ENCODE data around the gene CDK19.
"Not testable (repeated sequence)": the region's sequence is repeated elsewhere in the genome, so short reads cannot be mapped to it uniquely, and the experiment has no call there.

Gene CDK19

GRCh38 chr6:110744991-110745390 lies 70.3 kb downstream of the CDK19 start:
- H2BK5ac ChIP-seq (ENCODE audit: low read depth, low read length, poor library complexity, severe bottlenecking) = no peak overlapping the region
- no peak overlapping the region for H3K4ac ChIP-seq (ENCODE audit: low read depth in 1 of 2, low read length in 2 of 2)
- no peak overlapping the region for H2BK120ac ChIP-seq (ENCODE audit: low read depth, low read length)
- H4K8ac ChIP-seq (ENCODE audit: low read length) = no peak overlapping the region
- H3K23ac ChIP-seq (ENCODE audit: low read length in 2 of 2) = no peak overlapping the region
- peaks cover 9% of the 10 kb centered on the region for H3K79me1 ChIP-seq (replicated peaks; ENCODE audit: low read length, poor library complexity, severe bottlenecking)
- H2AK5ac ChIP-seq (ENCODE audit: low read length, severe bottlenecking) = no peak overlapping the region
- no CpG with 5 or more reads among the region's 1 CpG for WGBS
- no peak overlapping the region for H2AFZ ChIP-seq (ENCODE audit: low read depth, low read length)
- no peaks in the 10 kb centered on the region for H3K27me3 ChIP-seq (ENCODE audit: control insufficient read depth in 1 of 2, insufficient read depth in 1 of 2, low read length in 2 of 2)
- no peak overlapping the region for H2BK12ac ChIP-seq (ENCODE audit: low read length in 2 of 2)
- H3K9me3 ChIP-seq (ENCODE audit: control insufficient read depth, low read length) = peaks cover 32% of the 10 kb centered on the region
- H3K27ac ChIP-seq (ENCODE audit: low read length, poor library complexity, severe bottlenecking) = no peak overlapping the region
- no peak for DNase-seq
- H3K4me1 ChIP-seq (ENCODE audit: control insufficient read depth, insufficient read depth, low read depth, low read length) = no peaks in the 10 kb centered on the region
- H3K36me3 ChIP-seq (ENCODE audit: control insufficient read depth in 1 of 2, insufficient read depth in 2 of 2, low read depth in 1 of 2, low read length in 2 of 2) = peaks cover 3 to 34% of the 10 kb centered on the region in 2 experiments
- no peak overlapping the region for H4K91ac ChIP-seq (ENCODE audit: low read length)
- no peak overlapping the region for H3K18ac ChIP-seq (ENCODE audit: low read depth in 1 of 2, low read length in 2 of 2)
- no peak overlapping the region for H3K9ac ChIP-seq (ENCODE audit: low read length)
- no peak overlapping the region for H2BK15ac ChIP-seq (ENCODE audit: low read depth, poor library complexity, severe bottlenecking)
- H3K4me2 ChIP-seq (ENCODE audit: low read length, poor library complexity, severe bottlenecking) = no peak overlapping the region
- no peak overlapping the region for H3K4me3 ChIP-seq (ENCODE audit: insufficient read depth in 1 of 2, low read depth in 1 of 2, low read length in 2 of 2)
- no peak overlapping the region for H3K14ac ChIP-seq (ENCODE audit: low read length in 2 of 2)

GRCh38 chr6:110742552-110742951 lies 72.7 kb downstream of the CDK19 start:
- not testable (repeated sequence) for H2BK5ac ChIP-seq (ENCODE audit: low read depth, low read length, poor library complexity, severe bottlenecking); DNase-seq
- 97% methylated on average over 9 of the region's 9 CpGs for WGBS

DNA sequence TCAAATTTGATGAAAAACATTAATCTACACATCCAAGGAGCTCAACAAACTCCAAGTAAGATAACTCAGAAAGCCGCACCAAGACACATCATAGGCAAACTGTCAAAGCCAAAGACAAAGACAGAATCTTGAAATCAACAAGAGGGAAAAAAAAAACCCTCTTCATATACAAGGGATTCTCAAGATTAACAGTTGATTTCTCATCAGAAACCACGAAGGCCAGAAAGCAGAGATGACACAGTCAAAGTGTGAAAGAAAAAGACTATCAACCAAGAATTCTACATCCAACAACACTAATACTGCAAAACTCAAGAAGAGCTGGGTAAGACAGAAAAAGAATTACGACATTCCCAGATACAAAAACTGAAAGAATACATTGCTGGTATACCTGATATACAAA lies 73.8 kb downstream of the CDK19 start:
- H3K9me3 ChIP-seq (ENCODE audit: control insufficient read depth, low read length) = peaks cover 32% of the 10 kb centered on the region

More at GRCh38 chr6:110742552-110742951, 72.7 kb downstream of the CDK19 start:
- H3K9ac ChIP-seq (ENCODE audit: low read length); H3K27ac ChIP-seq (ENCODE audit: low read length, poor library complexity, severe bottlenecking); H3K4me2 ChIP-seq (ENCODE audit: low read length, poor library complexity, severe bottlenecking); H2AK5ac ChIP-seq (ENCODE audit: low read length, severe bottlenecking); H3K4me3 ChIP-seq (ENCODE audit: insufficient read depth in 1 of 2, low read depth in 1 of 2, low read length in 2 of 2); H3K4ac ChIP-seq (ENCODE audit: low read depth in 1 of 2, low read length in 2 of 2); H3K14ac ChIP-seq (ENCODE audit: low read length in 2 of 2); H3K4me1 ChIP-seq (ENCODE audit: control insufficient read depth, insufficient read depth, low read depth, low read length); H4K8ac ChIP-seq (ENCODE audit: low read length); H3K27me3 ChIP-seq (ENCODE audit: control insufficient read depth in 1 of 2, insufficient read depth in 1 of 2, low read length in 2 of 2); H2BK15ac ChIP-seq (ENCODE audit: low read depth, poor library complexity, severe bottlenecking); H4K91ac ChIP-seq (ENCODE audit: low read length); H2BK120ac ChIP-seq (ENCODE audit: low read depth, low read length); H3K18ac ChIP-seq (ENCODE audit: low read depth in 1 of 2, low read length in 2 of 2); H2AFZ ChIP-seq (ENCODE audit: low read depth, low read length); H3K79me1 ChIP-seq (replicated peaks; ENCODE audit: low read length, poor library complexity, severe bottlenecking); H3K23ac ChIP-seq (ENCODE audit: low read length in 2 of 2); H2BK12ac ChIP-seq (ENCODE audit: low read length in 2 of 2): not testable (repeated sequence)
- Histone ChIP-seq H3K9me3 (ENCODE audit: control insufficient read depth, low read length) (peaks cover 32% of the 10 kb centered on the region), H3K36me3 (ENCODE audit: control insufficient read depth in 1 of 2, insufficient read depth in 2 of 2, low read depth in 1 of 2, low read length in 2 of 2) (peaks cover 3 to 34% of the 10 kb centered on the region in 2 experiments)

GRCh38 chr6:110738899-110739365 lies 76.3 kb downstream of the CDK19 start:
- Histone ChIP-seq H2BK120ac (ENCODE audit: low read depth, low read length) (no peak overlapping the region), H2AFZ (ENCODE audit: low read depth, low read length) (no peak overlapping the region), H4K91ac (ENCODE audit: low read length) (no peak overlapping the region), H2BK12ac (ENCODE audit: low read length in 2 of 2) (no peak overlapping the region), H3K27me3 (ENCODE audit: control insufficient read depth in 1 of 2, insufficient read depth in 1 of 2, low read length in 2 of 2) (no peaks in the 10 kb centered on the region), H3K79me1 (replicated peaks; ENCODE audit: low read length, poor library complexity, severe bottlenecking) (peaks cover 4% of the 10 kb centered on the region), H3K9ac (ENCODE audit: low read length) (no peak overlapping the region), H2BK15ac (ENCODE audit: low read depth, poor library complexity, severe bottlenecking) (no peak overlapping the region), H2AK5ac (ENCODE audit: low read length, severe bottlenecking) (no peak overlapping the region), H3K23ac (ENCODE audit: low read length in 2 of 2) (no peak overlapping the region), H3K4me2 (ENCODE audit: low read length, poor library complexity, severe bottlenecking) (peak overlapping the region; percentile 41), H3K9me3 (ENCODE audit: control insufficient read depth, low read length) (peaks cover 32% of the 10 kb centered on the region), H3K14ac (ENCODE audit: low read length in 2 of 2) (no peak overlapping the region), H2BK5ac (ENCODE audit: low read depth, low read length, poor library complexity, severe bottlenecking) (no peak overlapping the region), H3K4me1 (ENCODE audit: control insufficient read depth, insufficient read depth, low read depth, low read length) (peaks cover 3% of the 10 kb centered on the region), H3K4me3 (ENCODE audit: insufficient read depth in 1 of 2, low read depth in 1 of 2, low read length in 2 of 2) (no peak overlapping the region), H3K36me3 (ENCODE audit: control insufficient read depth in 1 of 2, insufficient read depth in 2 of 2, low read depth in 1 of 2, low read length in 2 of 2) (peaks cover 3 to 36% of the 10 kb centered on the region in 2 experiments), H3K4ac (ENCODE audit: low read depth in 1 of 2, low read length in 2 of 2) (no peak overlapping the region), H3K18ac (ENCODE audit: low read depth in 1 of 2, low read length in 2 of 2) (no peak overlapping the region), H3K27ac (ENCODE audit: low read length, poor library complexity, severe bottlenecking) (peak overlapping the region; percentile 73), H4K8ac (ENCODE audit: low read length) (no peak overlapping the region)
- no peak for DNase-seq
- WGBS = 82% methylated on average over 3 of the region's 4 CpGs

More for the DNA sequence above, 73.8 kb downstream of the CDK19 start:
- Histone ChIP-seq H2BK5ac (ENCODE audit: low read depth, low read length, poor library complexity, severe bottlenecking) (no peak overlapping the region), H3K4me3 (ENCODE audit: insufficient read depth in 1 of 2, low read depth in 1 of 2, low read length in 2 of 2) (no peak overlapping the region), H2AK5ac (ENCODE audit: low read length, severe bottlenecking) (no peak overlapping the region), H4K91ac (ENCODE audit: low read length) (no peak overlapping the region), H3K27ac (ENCODE audit: low read length, poor library complexity, severe bottlenecking) (no peak overlapping the region), H2BK120ac (ENCODE audit: low read depth, low read length) (no peak overlapping the region), H3K79me1 (replicated peaks; ENCODE audit: low read length, poor library complexity, severe bottlenecking) (peaks cover 6% of the 10 kb centered on the region), H3K4ac (ENCODE audit: low read depth in 1 of 2, low read length in 2 of 2) (no peak overlapping the region), H2BK15ac (ENCODE audit: low read depth, poor library complexity, severe bottlenecking) (no peak overlapping the region), H3K4me1 (ENCODE audit: control insufficient read depth, insufficient read depth, low read depth, low read length) (peaks cover 3% of the 10 kb centered on the region), H4K8ac (ENCODE audit: low read length) (no peak overlapping the region), H3K23ac (ENCODE audit: low read length in 2 of 2) (no peak overlapping the region), H2BK12ac (ENCODE audit: low read length in 2 of 2) (no peak overlapping the region), H3K27me3 (ENCODE audit: control insufficient read depth in 1 of 2, insufficient read depth in 1 of 2, low read length in 2 of 2) (no peaks in the 10 kb centered on the region), H3K36me3 (ENCODE audit: control insufficient read depth in 1 of 2, insufficient read depth in 2 of 2, low read depth in 1 of 2, low read length in 2 of 2) (peaks cover 3 to 34% of the 10 kb centered on the region in 2 experiments), H2AFZ (ENCODE audit: low read depth, low read length) (no peak overlapping the region), H3K4me2 (ENCODE audit: low read length, poor library complexity, severe bottlenecking) (no peak overlapping the region), H3K14ac (ENCODE audit: low read length in 2 of 2) (no peak overlapping the region), H3K18ac (ENCODE audit: low read depth in 1 of 2, low read length in 2 of 2) (no peak overlapping the region), H3K9ac (ENCODE audit: low read length) (no peak overlapping the region)
- whole genome bisulfite sequencing = 94% methylated on average over 2 of the region's 3 CpGs
- no peak for DNase-seq
